Muscle layer of colon (tissue), 2 donors: ENCODE results near the gene HAO2.
A peak's percentile ranks its signal among the peaks of the same experiment; 100 is the strongest.

Experiments used
- H3K27ac ChIP-seq: one replicate; pipeline ENCODE4 v1.7.0; 2013; ENCODE audit warnings: low read depth, mild to moderate bottlenecking, low read length, moderate library complexity
- H3K27me3 ChIP-seq, 2 donors: one replicate each; pipeline ENCODE4 v1.7.0; 2013; ENCODE audit warnings: low read length in 2 of 2, mild to moderate bottlenecking in 2 of 2; ENCODE audit not compliant: insufficient read depth in 2 of 2, control insufficient read depth in 1 of 2
- H3K36me3 ChIP-seq: one replicate; pipeline ENCODE4 v1.7.0; 2013; ENCODE audit warnings: mild to moderate bottlenecking, low read length; ENCODE audit not compliant: insufficient read depth
- H3K4me1 ChIP-seq: one replicate; pipeline ENCODE4 v1.7.0; 2013; ENCODE audit warnings: mild to moderate bottlenecking, low read length; ENCODE audit not compliant: insufficient read depth
- H3K4me3 ChIP-seq, 2 donors: one replicate each; pipeline ENCODE4 v1.7.0; 2013; ENCODE audit warnings: low read length in 2 of 2, low read depth in 1 of 2, mild to moderate bottlenecking in 1 of 2, moderate library complexity in 1 of 2
- H3K9ac ChIP-seq: one replicate; pipeline ENCODE4 v1.7.0; 2013; ENCODE audit warnings: low read length
- H3K9me3 ChIP-seq: one replicate; pipeline ENCODE4 v1.7.0; 2013; ENCODE audit warnings: mild to moderate bottlenecking, low read length
- donor health status: abdominal sarcoma.
- donor health status: Adenocarcinoma of cecum.

Gene HAO2

DNA sequence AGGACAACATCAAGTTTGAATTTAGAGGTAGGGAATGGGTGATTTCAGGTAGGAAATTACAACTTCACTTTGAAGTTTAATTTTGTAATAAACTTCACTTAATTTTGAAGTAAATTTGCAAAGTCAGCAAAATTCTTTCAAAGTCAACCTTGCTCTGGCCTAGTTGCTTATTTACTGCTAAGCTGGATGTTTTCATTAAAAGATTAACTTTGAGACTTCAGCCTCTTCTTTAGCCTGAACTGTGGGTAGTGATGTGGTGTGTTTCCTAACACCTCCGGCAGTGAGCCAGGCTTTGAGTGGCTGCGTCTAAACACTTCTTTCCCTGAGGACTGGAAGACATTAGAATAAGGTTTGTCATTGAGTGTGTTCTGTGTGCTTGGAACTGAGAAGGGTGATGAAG lies at the start of gene HAO2:
TSS of gene HAO2 (plus strand) at position 232 of the 400 bp plus-strand sequence. CDS start 12,301 bp downstream, outside the sequence.
- no peak within 1 kb of the TSS for H3K4me3 ChIP-seq
- H3K9me3 ChIP-seq: no peaks in the 10 kb centered on the region
- no peaks in the 10 kb centered on the region for H3K36me3 ChIP-seq
- H3K9ac ChIP-seq: no peak within 1 kb of the TSS
- H3K27ac ChIP-seq: no peak within 1 kb of the TSS
- no peaks in the 10 kb centered on the region for H3K4me1 ChIP-seq
- H3K27me3 ChIP-seq: no peaks in the 10 kb centered on the region

DNA sequence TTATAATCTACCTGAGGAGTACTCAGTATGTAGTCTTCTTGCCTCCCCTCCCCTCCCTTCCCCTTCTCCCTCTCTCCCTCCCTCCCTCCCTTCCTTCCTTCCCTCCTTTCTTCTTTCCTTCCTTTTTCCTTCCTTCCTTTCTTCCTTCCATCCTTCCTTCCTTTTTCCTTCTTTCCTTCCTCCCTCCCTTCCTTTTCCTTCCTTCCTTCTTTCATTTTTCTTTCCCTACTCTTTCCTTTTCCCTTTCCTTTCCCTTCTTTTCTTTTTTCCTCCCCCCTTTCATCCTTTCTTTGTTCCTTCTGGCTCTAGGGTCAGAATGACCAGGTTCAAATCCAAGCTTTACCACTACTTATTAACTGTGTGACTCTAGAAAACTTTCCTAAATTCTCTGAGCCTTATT lies 48.5 kb upstream of the HAO2 start:
- Histone ChIP-seq H3K4me1 (peaks cover 32% of the 10 kb centered on the region), H3K36me3 (no peaks in the 10 kb centered on the region), H3K27me3 (no peaks in the 10 kb centered on the region), H3K27ac (no peak overlapping the region), H3K9me3 (no peaks in the 10 kb centered on the region), H3K9ac (no peak overlapping the region), H3K4me3 (no peak overlapping the region)

DNA sequence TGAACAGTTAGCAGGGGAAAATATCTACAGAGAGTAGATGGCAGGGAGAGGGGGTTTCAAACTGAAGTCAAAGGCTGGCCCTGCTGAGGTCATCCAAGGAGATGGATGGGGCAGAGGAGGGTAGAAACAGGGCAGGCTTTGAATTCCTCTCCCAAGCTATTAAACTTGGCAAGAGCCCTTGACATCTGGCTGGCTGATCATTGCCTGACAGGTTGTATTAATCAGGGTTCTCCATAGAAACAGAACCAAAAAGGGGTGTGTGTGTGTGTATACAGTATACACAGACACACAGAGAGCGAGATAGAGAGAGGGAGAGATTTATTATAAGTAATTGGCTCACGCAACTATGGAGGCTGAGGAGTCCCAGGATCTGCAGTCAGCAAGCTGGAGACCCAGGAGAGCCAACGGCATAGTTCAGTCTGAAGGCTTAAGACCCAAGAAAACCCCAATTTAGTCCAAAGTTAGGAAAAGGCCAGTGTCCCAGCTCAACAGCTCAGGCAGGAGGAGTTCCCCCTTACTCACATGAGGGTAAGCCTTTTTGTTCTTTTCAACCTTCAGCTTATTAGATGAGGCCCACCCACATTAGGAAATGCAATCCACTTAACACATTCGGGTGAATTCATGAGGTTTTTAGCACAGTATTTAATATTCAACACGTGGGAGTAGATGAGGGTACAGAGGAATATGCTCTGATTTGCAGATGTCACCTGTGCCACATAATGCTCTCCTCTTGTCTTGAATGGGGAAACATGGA lies 46.7 kb upstream of the HAO2 start:
- H3K9ac ChIP-seq: no peak overlapping the region
- no peaks in the 10 kb centered on the region for H3K36me3 ChIP-seq
- no peaks in the 10 kb centered on the region for H3K9me3 ChIP-seq
- peaks cover 50% of the 10 kb centered on the region for H3K4me1 ChIP-seq
- H3K27me3 ChIP-seq: no peaks in the 10 kb centered on the region
- H3K27ac ChIP-seq: peak overlapping the region; percentile 15
- no peak overlapping the region for H3K4me3 ChIP-seq

DNA sequence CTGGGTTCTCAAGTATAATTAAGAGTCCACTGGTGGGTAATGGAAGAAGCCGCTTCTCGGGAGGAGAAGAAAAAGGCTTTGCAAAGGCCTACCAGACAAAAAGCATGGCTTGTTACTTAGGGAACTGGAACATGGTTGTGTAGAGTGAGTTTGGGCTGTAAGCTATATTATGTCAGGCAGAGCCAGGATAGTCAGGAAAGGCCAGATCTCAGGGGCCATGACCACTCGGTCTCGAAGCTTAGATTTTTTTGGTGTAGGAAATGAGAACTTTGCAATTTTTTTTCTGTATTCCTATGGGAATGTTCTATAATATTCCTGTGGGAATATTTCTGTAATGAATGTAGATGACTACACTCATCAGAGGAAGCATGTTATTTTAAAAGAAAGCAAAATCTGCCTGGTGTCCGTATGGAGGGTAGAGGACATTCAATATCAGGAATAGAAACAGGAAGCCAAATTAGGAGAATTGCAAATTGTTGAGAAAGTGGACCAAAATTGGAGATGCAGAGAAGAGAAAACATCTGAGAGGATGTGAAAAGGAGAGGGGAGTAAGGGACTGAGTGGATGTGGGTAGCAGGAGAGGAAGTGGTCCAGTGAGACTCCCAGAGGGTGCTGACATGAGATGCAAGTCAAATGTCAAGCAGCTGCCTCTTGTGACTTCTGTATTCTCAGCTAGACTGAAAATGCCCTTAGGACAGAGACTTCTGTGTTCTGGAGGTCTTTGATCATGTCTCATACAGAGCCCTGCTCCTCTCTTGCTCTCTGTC lies 45.2 kb upstream of the HAO2 start:
- no peak overlapping the region for H3K27ac ChIP-seq
- no peak overlapping the region for H3K4me3 ChIP-seq
- no peaks in the 10 kb centered on the region for H3K9me3 ChIP-seq

DNA sequence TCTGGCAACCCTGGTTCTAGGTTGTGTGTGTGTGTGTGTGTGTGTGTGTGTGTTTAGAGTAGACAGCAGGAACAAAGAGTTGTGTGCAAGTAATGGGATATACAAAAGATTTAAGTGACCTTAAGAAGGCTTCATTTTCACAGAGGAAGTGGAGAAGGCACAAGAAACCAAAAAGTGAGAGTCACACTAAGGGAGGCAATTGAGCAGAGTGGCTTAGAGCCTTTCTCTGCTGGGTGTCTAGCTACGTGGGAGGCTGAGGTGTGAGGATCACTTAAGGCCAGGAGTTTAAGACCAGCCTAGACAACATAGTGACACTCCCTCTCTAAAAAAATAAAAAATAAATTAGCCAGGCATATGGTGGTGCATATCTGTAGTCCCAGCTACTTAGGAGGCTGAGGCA lies 44.4 kb upstream of the HAO2 start:
- Histone ChIP-seq H3K4me1 (peaks cover 69% of the 10 kb centered on the region), H3K9me3 (no peaks in the 10 kb centered on the region), H3K4me3 (no peak overlapping the region), H3K9ac (no peak overlapping the region), H3K27ac (no peak overlapping the region), H3K27me3 (no peaks in the 10 kb centered on the region), H3K36me3 (no peaks in the 10 kb centered on the region)

More for the DNA sequence above, 45.2 kb upstream of the HAO2 start:
- H3K36me3 ChIP-seq: no peaks in the 10 kb centered on the region
- H3K4me1 ChIP-seq: peaks cover 62% of the 10 kb centered on the region
- H3K9ac ChIP-seq: no peak overlapping the region
- no peaks in the 10 kb centered on the region for H3K27me3 ChIP-seq

DNA sequence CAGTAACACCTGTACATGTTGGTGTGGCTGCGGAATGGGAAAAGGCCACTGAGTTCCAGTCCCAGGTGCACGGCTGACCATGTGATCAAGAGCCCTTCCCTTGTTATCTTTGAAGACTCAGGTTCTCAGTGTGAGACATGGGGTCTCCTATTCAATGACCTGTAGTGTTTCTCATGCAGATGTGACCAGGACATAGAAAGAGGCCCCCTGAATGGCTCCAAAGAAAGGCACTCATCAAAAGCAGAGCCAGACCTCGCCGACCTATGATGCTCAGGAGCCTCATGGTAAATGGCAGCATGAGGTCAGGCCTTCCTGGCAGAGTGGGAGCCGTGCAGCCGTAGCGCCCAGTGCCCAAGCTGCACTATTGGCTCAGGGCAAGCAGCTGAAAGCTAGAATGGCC lies 42.3 kb upstream of the HAO2 start:
- no peaks in the 10 kb centered on the region for H3K27me3 ChIP-seq
- H3K4me3 ChIP-seq: peak overlapping the region in 1 of 2 donors; percentile 59
- no peaks in the 10 kb centered on the region for H3K9me3 ChIP-seq
- H3K27ac ChIP-seq: no peak overlapping the region
- H3K4me1 ChIP-seq: peaks cover 79% of the 10 kb centered on the region
- H3K36me3 ChIP-seq: no peaks in the 10 kb centered on the region
- H3K9ac ChIP-seq: no peak overlapping the region

DNA sequence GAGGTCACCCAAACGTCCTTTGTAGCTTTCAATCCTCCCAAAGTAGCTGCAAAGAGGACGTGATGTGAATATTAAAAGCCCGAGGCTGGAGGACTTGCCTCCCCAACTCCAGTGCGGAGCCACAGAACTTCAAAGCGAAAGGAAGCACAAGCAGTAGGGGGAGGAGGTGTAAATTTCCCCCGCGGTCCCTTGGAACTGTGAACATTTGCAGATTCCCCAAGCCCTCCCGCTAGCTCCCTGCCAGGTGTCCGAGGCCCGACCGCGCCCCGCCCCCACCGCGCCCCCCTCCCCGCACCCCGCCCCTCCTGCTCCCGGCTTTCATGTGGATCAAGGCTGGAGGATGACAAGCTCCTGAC lies 41.5 kb upstream of the HAO2 start:
- peak overlapping the region; percentile 40 for H3K27ac ChIP-seq
- peaks cover 74% of the 10 kb centered on the region for H3K4me1 ChIP-seq
- no peaks in the 10 kb centered on the region for H3K36me3 ChIP-seq
- H3K4me3 ChIP-seq: peak overlapping the region; percentile 38 to 59
- H3K9ac ChIP-seq: peak overlapping the region; percentile 37
- no peaks in the 10 kb centered on the region for H3K9me3 ChIP-seq
- no peaks in the 10 kb centered on the region for H3K27me3 ChIP-seq

DNA sequence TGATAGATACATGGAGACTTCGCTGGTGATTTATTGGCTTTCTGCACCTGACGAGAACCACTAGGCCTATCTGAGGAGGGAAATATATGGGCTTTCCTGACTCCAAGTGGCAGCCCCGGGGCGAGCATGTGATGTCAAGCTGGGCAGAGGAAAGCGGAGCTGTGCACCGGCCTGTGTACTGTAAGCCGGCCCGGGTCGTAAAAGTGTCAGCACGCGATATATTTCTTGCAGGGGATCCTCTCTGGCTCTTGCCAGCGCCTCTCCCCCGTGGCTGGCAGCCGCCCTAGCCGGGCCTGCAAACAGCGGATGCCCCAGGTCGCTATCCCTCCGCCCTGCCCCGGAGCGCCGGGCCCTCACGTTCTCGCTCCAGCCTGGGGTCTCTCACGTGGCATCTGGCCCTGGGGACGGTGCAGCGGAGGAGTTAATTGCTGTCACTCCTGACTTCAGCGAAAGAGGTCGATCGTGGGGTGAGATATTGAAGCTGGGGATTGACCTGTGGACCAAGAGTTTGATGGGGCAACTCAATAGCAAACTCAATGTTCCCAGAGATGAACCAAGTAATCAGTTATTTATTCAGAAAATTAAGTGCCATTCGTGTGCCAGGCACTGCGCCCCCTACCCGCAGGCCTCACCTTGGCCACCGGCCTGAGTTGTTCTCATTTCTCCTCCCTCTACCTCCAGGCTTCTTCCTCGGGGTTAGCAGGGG lies 41.0 kb upstream of the HAO2 start:
- peaks cover 68% of the 10 kb centered on the region for H3K4me1 ChIP-seq
- peak overlapping the region; percentile 1 for H3K27ac ChIP-seq
- no peaks in the 10 kb centered on the region for H3K27me3 ChIP-seq
- H3K9ac ChIP-seq: peak overlapping the region; percentile 9
- no peaks in the 10 kb centered on the region for H3K9me3 ChIP-seq
- H3K4me3 ChIP-seq: peak overlapping the region; percentile 34 to 41
- H3K36me3 ChIP-seq: no peaks in the 10 kb centered on the region

DNA sequence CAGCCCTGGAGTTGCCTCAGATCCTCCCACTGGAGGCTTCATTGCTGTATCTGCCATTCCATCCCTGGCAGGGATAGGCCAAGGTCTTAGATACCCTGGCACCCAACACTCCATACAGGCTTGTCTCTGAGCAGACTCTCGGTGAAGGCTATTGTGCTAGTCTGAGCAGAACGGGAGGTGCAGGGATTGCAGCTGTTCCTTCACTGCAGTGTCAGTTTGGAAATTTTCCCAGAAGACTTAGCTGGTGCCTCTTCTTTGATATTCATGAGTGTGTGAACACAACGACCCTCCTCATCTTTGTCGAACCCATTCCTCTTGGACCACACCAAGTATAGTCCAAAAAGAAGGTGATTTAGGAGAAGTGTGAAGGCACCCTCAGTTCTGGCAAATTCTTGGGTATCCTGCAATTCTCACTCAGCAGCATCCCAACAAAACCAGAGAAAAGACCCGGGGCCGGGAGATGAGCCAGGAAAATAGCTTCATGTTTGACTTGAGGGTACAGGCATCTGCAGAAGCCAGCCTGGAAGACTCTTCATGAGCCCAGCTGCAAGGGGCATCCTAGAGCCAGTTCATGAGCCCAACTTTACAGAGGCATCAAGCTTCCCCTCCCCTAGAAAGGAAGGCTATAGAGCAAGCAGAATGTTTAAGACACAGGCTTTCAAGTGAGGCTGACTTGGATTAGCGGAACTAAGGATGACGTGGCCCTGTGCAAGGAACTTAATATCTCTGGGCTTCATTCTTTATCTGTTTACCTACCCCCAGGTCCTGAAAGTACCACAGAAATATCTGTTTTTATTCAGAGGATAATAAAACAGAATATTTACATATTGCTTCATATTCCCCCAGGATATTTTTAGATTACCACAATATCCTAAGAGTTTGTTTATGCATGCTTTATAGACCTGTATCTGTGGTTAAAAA lies 38.8 kb upstream of the HAO2 start:
- no peaks in the 10 kb centered on the region for H3K9me3 ChIP-seq
- H3K4me3 ChIP-seq: peak overlapping the region in 1 of 2 donors; percentile 14
- peaks cover 58% of the 10 kb centered on the region for H3K4me1 ChIP-seq
- H3K36me3 ChIP-seq: no peaks in the 10 kb centered on the region
- H3K27ac ChIP-seq: peak overlapping the region; percentile 25
- H3K27me3 ChIP-seq: no peaks in the 10 kb centered on the region
- H3K9ac ChIP-seq: no peak overlapping the region

DNA sequence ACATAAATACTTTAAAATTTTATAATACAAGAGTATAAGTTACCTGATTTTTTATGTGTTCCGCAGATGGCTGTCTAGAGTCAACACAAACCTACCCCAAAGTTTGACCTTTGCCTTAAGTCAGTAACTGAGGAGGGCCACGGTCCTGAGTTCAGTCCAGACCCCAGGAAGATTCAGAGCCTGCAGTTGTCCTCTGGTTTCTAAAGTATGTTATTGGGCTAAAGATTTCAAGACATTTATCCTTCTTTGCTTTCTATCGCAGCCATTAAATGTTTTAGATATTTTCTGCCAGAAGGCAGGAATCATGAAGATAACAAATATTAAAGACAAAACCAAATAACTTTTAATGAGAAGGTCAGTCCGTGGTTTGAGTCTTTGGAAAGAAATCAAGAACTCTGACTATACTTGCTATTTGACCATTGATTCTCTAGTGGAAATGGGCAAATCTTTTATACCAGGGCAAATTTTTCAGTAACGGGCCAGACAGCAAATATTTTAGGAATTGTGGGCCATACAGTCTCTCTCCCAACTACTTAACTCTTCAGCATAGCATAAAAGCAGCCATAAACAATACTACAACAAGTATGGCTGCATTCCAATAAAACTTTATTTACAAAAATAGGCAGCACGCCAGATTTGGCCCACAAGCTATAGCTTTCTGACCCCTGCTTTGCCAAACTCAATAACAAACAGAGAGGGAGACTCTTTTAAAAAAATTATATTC lies 38.0 kb upstream of the HAO2 start:
- Histone ChIP-seq H3K9me3 (no peaks in the 10 kb centered on the region), H3K9ac (no peak overlapping the region), H3K4me1 (peaks cover 53% of the 10 kb centered on the region), H3K36me3 (no peaks in the 10 kb centered on the region), H3K4me3 (no peak overlapping the region), H3K27ac (peak overlapping the region; percentile 16), H3K27me3 (no peaks in the 10 kb centered on the region)
